ENCODE data around the gene VPS35.
A peak's percentile ranks its signal among the peaks of the same experiment; 100 is the strongest.
"Not testable (repeated sequence)": the region's sequence is repeated elsewhere in the genome, so short reads cannot be mapped to it uniquely, and the experiment has no call there.

VPS35 gene

GRCh38 chr16:46686815-46687473 lies 2.0 kb downstream of the VPS35 start:
- DNase-seq, result no peak
- no peaks in the 10 kb centered on the region for H3K9me3 ChIP-seq
- no peak for TF ChIP-seq CTCF (IDR thresholded peaks at IDR 0.05)
- intact Hi-C loops (cut with DNase I; ENCODE audit: low total_unique reads), result loop anchor here (5.0 kb wide), 2 partner anchors 145 to 195 kb away; partner anchors contain the start of genes C16orf87 and GPT2
- no peak overlapping the region for H3K27ac ChIP-seq
- H3K36me3 ChIP-seq, result no peaks in the 10 kb centered on the region
- no peaks in the 10 kb centered on the region for H3K27me3 ChIP-seq
- H3K4me1 ChIP-seq, result peaks cover 9 to 38% (median 28%) of the 10 kb centered on the region in 4 donors
- no peak overlapping the region for H3K4me3 ChIP-seq

GRCh38 chr16:46681867-46682266 lies 7.1 kb downstream of the VPS35 start:
- intact Hi-C loops (cut with DNase I; ENCODE audit: low total_unique reads); H3K27ac ChIP-seq; H3K9me3 ChIP-seq; H3K4me3 ChIP-seq; DNase-seq; H3K27me3 ChIP-seq: not testable (repeated sequence)
- H3K4me1 ChIP-seq, result peaks cover 0 to 12% (median 3%) of the 10 kb centered on the region in 4 donors
- peaks cover 26 to 33% (median 32%) of the 10 kb centered on the region in 3 donors for H3K36me3 ChIP-seq

GRCh38 chr16:46677943-46678342 lies 11.0 kb downstream of the VPS35 start:
- H3K4me1 ChIP-seq; H3K4me3 ChIP-seq; H3K27me3 ChIP-seq; DNase-seq; H3K9me3 ChIP-seq; intact Hi-C loops (cut with DNase I; ENCODE audit: low total_unique reads); H3K27ac ChIP-seq: not testable (repeated sequence)
- H3K36me3 ChIP-seq, result peaks cover 59 to 68% (median 65%) of the 10 kb centered on the region in 3 donors

- Histone ChIP-seq H3K4me3 (no peak overlapping the region), H3K9me3 (no peaks in the 10 kb centered on the region), H3K36me3 (peaks cover 86 to 96% (median 89%) of the 10 kb centered on the region in 3 donors), H3K27me3 (no peaks in the 10 kb centered on the region), H3K27ac (no peak overlapping the region), H3K4me1 (no peaks in the 10 kb centered on the region)
- TF ChIP-seq CTCF (IDR thresholded peaks at IDR 0.05), result peak; percentile 54 to 70
- peak in 1 of 2 donors; percentile 31 for DNase-seq
- intact Hi-C loops (cut with DNase I; ENCODE audit: low total_unique reads), result loop anchor here (5.0 kb wide), 2 partner anchors 234 to 1684 kb away; no protein-coding TSS in a partner anchor
These were observed 15.5 kb downstream of the VPS35 start for GRCh38 chr16:46673320-46674013.

- Histone ChIP-seq H3K36me3 (peaks cover 66 to 91% (median 71%) of the 10 kb centered on the region in 3 donors), H3K9me3 (no peaks in the 10 kb centered on the region), H3K27ac (no peak overlapping the region), H3K27me3 (no peaks in the 10 kb centered on the region), H3K4me1 (no peaks in the 10 kb centered on the region), H3K4me3 (no peak overlapping the region)
- TF ChIP-seq CTCF (IDR thresholded peaks at IDR 0.05), result no peak
- no peak for DNase-seq
- intact Hi-C loops (cut with DNase I; ENCODE audit: low total_unique reads), result no loop called here
These were observed 26.9 kb downstream of the VPS35 start for GRCh38 chr16:46662123-46662522.

- intact Hi-C loops (cut with DNase I; ENCODE audit: low total_unique reads), result no loop called here
- DNase-seq, result peak in 1 of 2 donors; percentile 51
- no peaks in the 10 kb centered on the region for H3K4me1 ChIP-seq
- no peak overlapping the region for H3K4me3 ChIP-seq
- H3K27ac ChIP-seq, result no peak overlapping the region
- H3K27me3 ChIP-seq, result no peaks in the 10 kb centered on the region
- H3K9me3 ChIP-seq, result no peaks in the 10 kb centered on the region
- TF ChIP-seq CTCF (IDR thresholded peaks at IDR 0.05), result no peak
- H3K36me3 ChIP-seq, result peaks cover 41 to 68% (median 54%) of the 10 kb centered on the region in 3 donors
These were observed 30.1 kb downstream of the VPS35 start for GRCh38 chr16:46658925-46659324.

Measured in tibial artery (tissue), 4 donors.